T-helper 2 cell treated with Interferon-gamma antibody and Interleukin-4, amounts not matched to agents 5 μg/mL and 100 μg/mL, for 36 hours (primary cell): ENCODE data around the gene ALX4.

Experiments used
- DNase-seq: peaks from one replicate; pipeline ENCODE4 v3.0.0; 2021; ENCODE audit warnings: low spot score
- H3K27ac Mint-ChIP-seq: one replicate; pipeline ENCODE4 v1.8.0; 2021; ENCODE audit warnings: mild to moderate bottlenecking, mixed read lengths
- H3K27me3 Mint-ChIP-seq: one replicate; pipeline ENCODE4 v1.8.0; 2021; ENCODE audit warnings: low read depth, mixed read lengths
- H3K36me3 Mint-ChIP-seq: one replicate; pipeline ENCODE4 v1.8.0; 2021; ENCODE audit warnings: low read depth, mixed read lengths
- H3K4me1 Mint-ChIP-seq: one replicate; pipeline ENCODE4 v1.8.0; 2021; ENCODE audit warnings: low read depth, mixed read lengths
- H3K4me3 Mint-ChIP-seq: one replicate; pipeline ENCODE4 v1.8.0; 2022; ENCODE audit warnings: mild to moderate bottlenecking, moderate library complexity, mixed read lengths
- H3K9me3 Mint-ChIP-seq: one replicate; pipeline ENCODE4 v1.8.0; 2021; ENCODE audit warnings: mixed read lengths

ALX4 gene

DNA sequence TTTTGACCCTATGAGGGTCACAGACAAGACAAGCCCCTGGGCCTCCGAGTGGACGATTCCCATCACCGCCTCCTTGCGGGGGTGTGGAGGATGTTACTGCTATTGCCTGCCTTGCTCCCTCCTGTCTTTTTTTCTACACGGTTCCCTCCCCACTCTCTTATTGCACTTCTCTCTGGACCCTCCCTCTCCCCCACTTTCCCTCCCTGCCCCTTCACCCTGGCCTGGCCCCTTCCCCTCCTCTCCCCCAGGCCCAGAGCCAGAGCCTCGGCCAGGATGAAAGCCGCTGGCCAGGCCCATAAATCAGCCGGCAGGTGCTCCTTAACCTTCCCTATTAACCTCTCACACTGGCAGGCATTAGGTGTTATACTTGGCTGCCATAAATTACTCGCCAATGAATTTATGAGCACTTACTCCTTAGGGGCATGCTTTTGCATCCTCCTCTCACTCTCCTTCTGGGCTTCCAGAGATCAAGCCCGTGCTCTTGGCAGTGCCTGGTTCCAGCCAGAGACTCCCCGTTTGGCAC, 18.3 kb upstream of the ALX4 start:
- peaks cover 67% of the 10 kb centered on the region for H3K27me3 Mint-ChIP-seq
- no peaks in the 10 kb centered on the region for H3K4me1 Mint-ChIP-seq
- no peak overlapping the region for H3K4me3 Mint-ChIP-seq
- H3K27ac Mint-ChIP-seq, result no peak overlapping the region
- no peak for DNase-seq
- no peaks in the 10 kb centered on the region for H3K9me3 Mint-ChIP-seq
- H3K36me3 Mint-ChIP-seq, result no peaks in the 10 kb centered on the region

DNA sequence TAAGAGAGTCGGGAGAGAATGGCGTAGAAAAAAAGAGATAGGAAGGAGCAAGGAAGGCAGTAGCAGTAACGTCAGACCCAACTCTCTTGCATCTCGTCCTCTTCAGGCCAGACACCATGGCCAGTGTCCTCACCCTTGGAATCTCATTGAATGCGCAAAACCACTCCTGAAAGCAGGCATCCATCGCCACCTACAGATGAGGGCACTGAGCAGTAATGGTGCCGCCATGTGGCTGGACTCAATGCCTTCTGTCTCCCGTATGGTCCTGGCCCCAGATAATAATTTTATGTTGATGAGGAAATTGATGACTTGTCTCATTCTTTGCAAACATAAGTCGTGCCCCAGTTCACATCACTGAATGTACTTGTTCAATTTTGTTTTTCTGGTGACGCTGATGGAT, 17.8 kb upstream of the ALX4 start:
- H3K9me3 Mint-ChIP-seq, result no peaks in the 10 kb centered on the region

DNA sequence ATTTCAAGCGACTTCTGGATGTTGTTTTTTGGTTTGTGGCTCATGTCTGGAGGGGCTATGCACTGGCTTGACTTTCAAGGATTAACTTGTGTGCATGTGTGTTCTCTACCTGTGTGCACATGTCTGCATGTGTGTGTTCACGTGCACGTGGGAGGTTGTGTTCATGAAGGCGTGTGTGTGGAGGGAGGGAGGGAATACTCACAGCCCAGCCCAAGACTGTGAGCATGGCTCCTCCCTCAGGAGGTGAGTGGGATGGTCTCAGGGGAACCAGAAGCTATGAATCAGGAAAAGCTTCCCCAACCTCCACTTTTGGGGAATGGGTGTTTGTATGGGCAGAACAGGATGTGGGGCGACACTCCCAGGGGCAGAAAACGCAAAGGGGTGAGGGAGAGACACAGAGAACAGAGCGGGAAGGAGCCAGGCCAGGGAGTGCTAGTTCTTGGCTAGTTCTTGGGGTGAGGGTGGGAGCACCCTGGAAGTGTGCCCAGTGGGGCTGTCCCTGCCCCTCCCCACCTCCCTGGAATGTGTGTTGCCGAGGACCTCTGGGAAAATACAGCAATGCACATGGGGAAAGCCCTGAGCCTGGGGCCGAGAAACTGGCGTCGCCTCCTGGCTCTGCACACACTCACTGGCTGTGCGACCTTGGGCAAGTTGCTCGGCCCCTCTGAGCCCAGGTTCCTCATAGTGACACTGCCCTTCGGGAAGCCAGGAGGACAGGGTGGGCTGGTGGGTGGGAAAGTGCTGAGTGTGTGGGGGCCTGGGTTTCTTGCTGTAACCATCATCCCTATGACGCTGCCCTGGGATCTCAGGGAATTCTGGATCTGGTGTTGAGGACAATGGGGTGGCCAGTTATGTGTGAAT, 16.9 kb upstream of the ALX4 start:
- no peaks in the 10 kb centered on the region for H3K36me3 Mint-ChIP-seq
- no peaks in the 10 kb centered on the region for H3K9me3 Mint-ChIP-seq
- peaks cover 71% of the 10 kb centered on the region for H3K27me3 Mint-ChIP-seq
- no peaks in the 10 kb centered on the region for H3K4me1 Mint-ChIP-seq
- H3K4me3 Mint-ChIP-seq, result no peak overlapping the region
- H3K27ac Mint-ChIP-seq, result no peak overlapping the region
- no peak for DNase-seq

More for the DNA sequence above, 17.8 kb upstream of the ALX4 start:
- H3K27me3 Mint-ChIP-seq, result peaks cover 69% of the 10 kb centered on the region
- no peak overlapping the region for H3K4me3 Mint-ChIP-seq
- no peak for DNase-seq
- no peaks in the 10 kb centered on the region for H3K36me3 Mint-ChIP-seq
- no peak overlapping the region for H3K27ac Mint-ChIP-seq
- H3K4me1 Mint-ChIP-seq, result no peaks in the 10 kb centered on the region

DNA sequence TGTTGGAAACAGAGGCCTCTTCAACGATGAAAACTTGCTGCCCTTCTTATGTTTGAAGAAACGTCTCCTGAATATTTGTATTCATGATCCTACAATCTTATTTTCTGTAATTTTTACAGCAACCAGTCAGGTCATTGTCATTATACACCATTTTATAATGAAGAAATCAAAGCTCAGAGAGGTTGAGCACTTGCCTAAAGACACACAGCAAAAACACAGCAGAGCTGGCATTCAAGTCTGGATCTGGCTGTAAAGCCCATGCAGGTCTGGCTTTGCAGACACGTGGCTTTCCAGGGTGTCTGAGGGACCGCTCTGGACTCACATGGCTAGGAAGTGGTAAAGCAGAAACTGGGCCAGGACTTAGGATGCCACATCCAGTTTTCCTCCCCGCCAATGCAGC, 15.8 kb upstream of the ALX4 start:
- no peak for DNase-seq
- Mint-ChIP-seq H3K27me3 (peaks cover 83% of the 10 kb centered on the region), H3K4me1 (no peaks in the 10 kb centered on the region), H3K27ac (no peak overlapping the region), H3K36me3 (no peaks in the 10 kb centered on the region), H3K4me3 (no peak overlapping the region), H3K9me3 (no peaks in the 10 kb centered on the region)

DNA sequence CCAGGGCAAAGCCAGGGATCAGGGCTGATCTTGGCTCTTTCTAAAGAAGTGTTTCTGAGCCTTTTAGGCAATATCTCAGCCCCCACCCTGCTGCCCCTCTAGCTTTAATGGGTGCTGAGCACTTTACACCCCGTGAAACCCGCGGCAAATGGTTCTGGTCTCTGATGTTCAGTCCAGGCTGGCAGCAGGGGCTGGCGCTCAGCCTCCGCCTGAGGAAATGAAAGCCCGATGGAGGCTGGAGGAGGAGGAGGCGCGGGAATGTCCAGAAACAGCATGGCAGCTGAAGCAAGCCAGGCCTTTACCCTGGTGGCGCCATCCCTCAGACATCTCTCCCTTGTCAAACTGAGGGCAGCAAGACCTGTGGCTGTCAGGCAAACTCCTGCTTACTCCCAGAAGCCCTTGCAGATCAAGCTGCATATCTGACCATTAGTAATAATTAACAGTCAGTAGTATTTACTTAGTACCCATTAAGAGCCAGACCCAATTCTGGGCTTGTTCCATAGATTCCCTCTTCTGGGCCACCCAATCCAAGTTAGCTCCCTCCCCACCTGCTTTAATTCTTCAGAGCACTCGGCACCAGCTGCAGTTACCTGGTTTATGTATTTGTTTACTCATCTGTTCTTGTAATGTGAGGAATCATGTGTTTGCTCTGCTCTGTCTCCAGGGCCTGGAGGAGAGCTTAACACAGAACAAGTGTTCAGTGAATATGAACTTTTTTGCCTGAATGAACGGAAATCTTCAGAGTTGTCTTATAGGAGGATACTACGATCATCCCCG, 15.0 kb upstream of the ALX4 start:
- Mint-ChIP-seq H3K27me3 (peaks cover 88% of the 10 kb centered on the region), H3K4me3 (no peak overlapping the region), H3K9me3 (no peaks in the 10 kb centered on the region), H3K27ac (no peak overlapping the region), H3K36me3 (no peaks in the 10 kb centered on the region), H3K4me1 (no peaks in the 10 kb centered on the region)
- no peak for DNase-seq

DNA sequence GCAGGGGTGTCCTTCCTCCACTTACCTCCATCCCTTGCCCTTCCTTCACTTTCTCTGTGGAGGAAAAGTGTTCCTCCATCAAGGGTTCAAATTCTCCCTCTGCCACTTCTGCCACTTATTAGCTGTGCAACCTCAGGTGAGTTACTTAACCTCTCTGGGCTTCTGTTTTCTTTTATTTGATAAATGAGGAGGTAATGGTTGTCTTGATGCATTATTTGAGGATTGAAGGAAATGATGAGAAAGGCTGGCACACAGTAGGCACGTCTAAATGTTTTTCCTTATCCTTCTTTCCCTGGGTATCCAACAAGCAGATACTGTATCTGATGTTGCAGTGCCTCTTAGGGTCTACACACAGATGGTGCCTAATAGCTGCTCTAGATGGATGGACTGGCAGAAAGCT, 14.3 kb upstream of the ALX4 start:
- H3K27me3 Mint-ChIP-seq, result peaks cover 92% of the 10 kb centered on the region
- no peak overlapping the region for H3K4me3 Mint-ChIP-seq
- H3K9me3 Mint-ChIP-seq, result no peaks in the 10 kb centered on the region

DNA sequence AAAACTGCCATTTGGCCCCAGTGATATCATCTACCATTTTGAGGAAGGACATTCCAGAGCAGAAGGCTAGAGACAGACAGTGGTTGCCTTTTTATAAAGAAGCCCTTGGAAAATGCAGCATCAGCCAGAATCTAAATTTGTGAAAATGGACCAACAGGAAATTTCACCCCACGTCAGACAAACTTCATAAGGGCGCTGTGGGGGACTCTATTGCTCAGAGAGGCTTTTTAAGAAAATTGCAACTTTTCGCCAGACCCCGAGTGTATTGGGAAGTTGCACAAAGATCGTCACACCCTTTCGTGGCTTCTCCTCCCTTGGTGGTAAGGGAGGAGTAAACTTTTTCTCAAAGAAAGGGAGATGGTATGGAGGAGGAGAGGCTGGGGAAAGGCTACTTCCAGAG, 12.3 kb upstream of the ALX4 start:
- Mint-ChIP-seq H3K4me3 (no peak overlapping the region), H3K9me3 (no peaks in the 10 kb centered on the region), H3K36me3 (no peaks in the 10 kb centered on the region), H3K27ac (no peak overlapping the region), H3K4me1 (peaks cover 3% of the 10 kb centered on the region), H3K27me3 (peaks cover 94% of the 10 kb centered on the region)
- no peak for DNase-seq

More for the DNA sequence above, 14.3 kb upstream of the ALX4 start:
- DNase-seq, result no peak
- H3K4me1 Mint-ChIP-seq, result no peaks in the 10 kb centered on the region
- H3K36me3 Mint-ChIP-seq, result no peaks in the 10 kb centered on the region
- H3K27ac Mint-ChIP-seq, result no peak overlapping the region

DNA sequence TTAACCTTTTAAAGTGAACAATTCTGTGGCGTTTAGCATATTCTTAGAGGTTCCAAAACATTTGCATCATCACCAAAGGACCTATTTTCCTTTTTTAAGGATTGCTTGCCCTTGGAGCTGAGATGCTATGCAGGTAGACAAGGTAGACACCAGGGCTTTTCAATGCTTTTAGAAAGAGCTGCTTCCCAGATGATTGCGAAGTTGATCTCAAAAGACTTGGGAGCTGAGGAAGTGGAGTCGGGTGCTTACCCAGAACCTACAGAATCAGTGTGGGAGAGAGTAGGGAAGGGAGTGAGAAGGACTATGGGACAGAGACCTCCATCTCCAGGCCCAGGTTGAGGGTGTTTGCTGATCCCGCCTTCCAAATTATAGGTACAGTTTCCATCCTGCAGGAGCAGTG, 11.1 kb upstream of the ALX4 start:
- no peak overlapping the region for H3K27ac Mint-ChIP-seq
- no peak overlapping the region for H3K4me3 Mint-ChIP-seq
- H3K4me1 Mint-ChIP-seq, result peaks cover 3% of the 10 kb centered on the region
- no peaks in the 10 kb centered on the region for H3K9me3 Mint-ChIP-seq
- H3K27me3 Mint-ChIP-seq, result peaks cover 97% of the 10 kb centered on the region
- no peak for DNase-seq
- H3K36me3 Mint-ChIP-seq, result no peaks in the 10 kb centered on the region

DNA sequence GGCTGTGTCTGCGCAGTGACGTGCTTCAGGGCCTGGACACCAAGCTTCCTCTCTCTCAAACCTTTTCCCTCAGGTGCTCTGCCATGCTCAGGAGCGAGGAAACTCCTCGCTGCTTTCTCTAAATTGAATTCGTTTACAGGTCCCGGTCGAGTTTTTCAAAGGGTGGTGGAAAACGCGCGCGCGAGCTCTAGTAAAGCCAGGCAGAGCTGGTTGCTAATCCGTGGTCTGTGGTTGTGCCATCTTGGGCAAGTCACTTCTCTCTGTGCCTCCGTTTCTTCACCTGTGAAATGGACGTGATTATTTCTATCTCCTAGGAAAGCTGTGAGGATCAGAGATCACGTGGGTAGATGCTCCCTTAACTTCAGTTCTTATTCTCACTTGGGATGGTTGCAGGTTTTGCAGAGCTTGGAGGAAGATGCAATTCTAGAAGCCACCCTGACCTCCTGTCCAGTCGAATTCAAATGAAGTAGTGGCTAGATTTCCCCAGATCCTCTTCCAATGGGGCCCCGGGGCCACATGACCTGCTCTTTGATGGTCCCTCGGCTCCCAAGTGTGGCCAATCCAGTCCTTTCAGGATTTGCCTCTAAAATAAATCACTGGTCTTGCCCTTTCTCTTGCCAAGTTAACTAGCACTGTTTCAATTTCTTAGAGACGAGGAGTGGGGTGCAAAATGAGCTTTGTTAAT, 10.5 kb upstream of the ALX4 start:
- Mint-ChIP-seq H3K36me3 (no peaks in the 10 kb centered on the region), H3K27ac (no peak overlapping the region), H3K27me3 (peaks cover 96% of the 10 kb centered on the region), H3K4me3 (no peak overlapping the region), H3K9me3 (no peaks in the 10 kb centered on the region), H3K4me1 (peaks cover 5% of the 10 kb centered on the region)
- DNase-seq, result no peak

DNA sequence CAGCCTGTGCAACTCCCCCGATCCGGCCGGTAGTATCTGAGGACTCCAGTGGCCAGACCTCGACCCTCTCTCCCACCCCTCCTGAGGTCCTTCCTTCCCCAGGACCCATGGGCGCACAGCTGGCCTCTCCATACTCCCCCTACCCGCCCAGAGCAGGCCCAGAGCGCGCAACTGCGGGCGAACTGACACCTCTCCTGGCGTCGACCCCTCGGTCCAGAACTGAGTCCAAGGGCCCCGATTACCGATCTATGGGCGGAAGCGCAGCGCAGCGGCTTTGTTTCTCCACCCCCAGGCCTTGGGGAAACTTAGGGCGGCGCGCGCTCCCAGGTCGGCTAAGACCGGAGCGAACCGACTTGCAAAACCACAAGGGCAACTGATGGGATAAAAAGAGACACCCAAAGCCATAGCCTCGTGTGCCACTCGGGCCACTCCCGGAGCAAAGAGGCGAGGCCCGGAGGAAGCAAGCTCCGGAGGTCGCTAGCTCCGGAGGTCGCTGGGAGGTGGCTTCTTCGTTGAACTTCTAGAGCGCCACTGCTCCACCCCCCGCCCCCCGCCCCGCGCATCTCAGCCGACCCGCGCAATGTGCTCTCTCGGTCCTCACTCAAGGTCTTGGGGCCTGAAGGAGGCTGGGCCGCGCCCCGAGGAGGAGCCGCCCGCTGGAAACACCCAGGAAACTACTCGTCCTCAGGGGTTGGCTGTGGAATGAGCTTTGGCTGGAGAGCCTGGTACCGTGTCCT, 9.8 kb upstream of the ALX4 start:
- Mint-ChIP-seq H3K36me3 (no peaks in the 10 kb centered on the region), H3K4me1 (peaks cover 5% of the 10 kb centered on the region), H3K27ac (no peak overlapping the region), H3K9me3 (no peaks in the 10 kb centered on the region), H3K4me3 (no peak overlapping the region), H3K27me3 (peaks cover 96% of the 10 kb centered on the region)
- no peak for DNase-seq

DNA sequence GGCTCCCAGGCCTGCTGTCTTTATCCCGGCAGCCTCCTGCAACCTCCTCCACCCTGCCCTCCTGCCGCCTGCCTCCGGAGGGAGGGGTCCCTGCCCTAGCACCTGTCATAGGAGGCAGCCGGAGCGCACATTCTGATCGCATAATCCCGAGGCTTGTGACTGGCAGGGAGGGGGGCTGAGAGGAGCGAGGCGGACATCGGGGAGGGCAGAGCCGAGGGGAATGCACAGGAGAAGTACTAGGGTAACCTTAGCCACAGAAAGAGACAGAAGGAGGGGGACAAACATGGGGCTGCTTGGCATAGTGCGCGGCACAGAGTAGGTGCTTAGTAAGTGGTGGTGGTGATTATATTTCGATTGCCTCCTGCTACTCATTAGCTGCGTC, 9.2 kb upstream of the ALX4 start:
- no peak overlapping the region for H3K4me3 Mint-ChIP-seq

DNA sequence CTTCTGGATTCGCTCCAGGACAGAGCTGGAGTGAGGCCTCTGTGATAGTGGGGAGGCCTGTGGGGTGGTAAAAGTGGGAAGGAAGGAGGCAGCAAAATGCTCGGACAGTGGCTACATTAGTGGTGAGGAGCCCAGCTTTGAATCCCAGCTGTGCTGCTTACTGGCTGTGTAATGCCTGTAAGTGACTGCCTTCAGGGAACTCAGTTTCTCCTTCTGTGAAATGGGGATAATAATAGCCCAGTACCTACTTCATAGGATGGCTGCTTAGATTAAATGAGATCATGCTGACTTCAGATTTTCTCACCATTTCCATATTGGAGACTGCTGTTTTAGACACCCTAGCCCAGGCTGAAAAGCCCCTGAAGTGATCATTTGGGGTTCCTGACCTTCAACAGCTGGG, 8.4 kb upstream of the ALX4 start:
- H3K4me1 Mint-ChIP-seq, result peaks cover 5% of the 10 kb centered on the region
- no peak for DNase-seq
- H3K27ac Mint-ChIP-seq, result no peak overlapping the region
- H3K27me3 Mint-ChIP-seq, result peaks cover 97% of the 10 kb centered on the region
- no peaks in the 10 kb centered on the region for H3K36me3 Mint-ChIP-seq
- H3K9me3 Mint-ChIP-seq, result no peaks in the 10 kb centered on the region
- no peak overlapping the region for H3K4me3 Mint-ChIP-seq

More for the DNA sequence above, 9.2 kb upstream of the ALX4 start:
- no peak for DNase-seq
- Mint-ChIP-seq H3K4me1 (peaks cover 5% of the 10 kb centered on the region), H3K9me3 (no peaks in the 10 kb centered on the region), H3K27me3 (peaks cover 97% of the 10 kb centered on the region), H3K36me3 (no peaks in the 10 kb centered on the region), H3K27ac (no peak overlapping the region)

DNA sequence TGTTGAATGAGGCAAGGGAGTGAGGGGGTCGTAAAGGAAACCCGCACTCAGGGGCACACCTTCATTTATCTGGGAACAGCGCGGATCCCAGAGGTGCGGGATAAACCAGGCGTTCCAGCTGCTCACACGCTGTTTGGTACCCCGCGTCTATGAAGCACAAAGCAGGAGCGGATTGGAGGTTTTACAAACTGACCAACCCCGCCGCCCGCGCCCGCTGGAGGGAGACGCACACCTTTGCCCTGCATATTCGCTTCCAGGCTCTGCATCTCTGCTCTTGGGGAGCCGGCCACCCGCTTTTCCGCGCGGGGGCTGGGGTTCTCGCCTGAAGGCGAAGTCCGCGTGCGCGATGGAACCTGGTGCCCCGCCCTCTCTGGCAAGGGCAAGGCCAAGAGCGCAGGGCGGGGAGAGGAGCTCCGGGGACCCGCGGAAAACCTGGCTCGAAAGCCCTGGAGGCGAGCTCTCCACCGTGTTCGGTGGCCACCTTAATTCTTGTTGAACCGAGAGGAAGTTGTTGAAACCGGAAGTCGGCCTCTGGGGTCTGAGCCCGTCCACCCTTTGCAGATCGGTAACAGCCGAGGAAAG, 6.8 kb upstream of the ALX4 start:
- peaks cover 99% of the 10 kb centered on the region for H3K27me3 Mint-ChIP-seq
- H3K4me1 Mint-ChIP-seq, result peaks cover 5% of the 10 kb centered on the region
- no peaks in the 10 kb centered on the region for H3K9me3 Mint-ChIP-seq

More for the DNA sequence above, 6.8 kb upstream of the ALX4 start:
- no peaks in the 10 kb centered on the region for H3K36me3 Mint-ChIP-seq
- H3K27ac Mint-ChIP-seq, result no peak overlapping the region
- no peak for DNase-seq
- H3K4me3 Mint-ChIP-seq, result peak overlapping the region; percentile 34
